OCI-LY3 (cell line): ENCODE measurements around the gene FOSL2.

ENCODE experiments used
- EZH2phosphoT487 ChIP-seq: fragments of 200-600 bp; shearing (Covaris generic); IDR thresholded peaks from 2 replicates; pipeline ENCODE4 v1.6.1; 2018; ENCODE audit warnings: antibody characterized with exemption, mixed run types, low read depth
- TF ChIP-seq, protein P1 (sequence below): fragments of 200-600, 300-600 bp; sonication (generic); IDR thresholded peaks from 2 replicates; pipeline ENCODE4 v1.5.1; 2014; ENCODE audit warnings: antibody characterized with exemption, low read length, low read depth

DNA sequence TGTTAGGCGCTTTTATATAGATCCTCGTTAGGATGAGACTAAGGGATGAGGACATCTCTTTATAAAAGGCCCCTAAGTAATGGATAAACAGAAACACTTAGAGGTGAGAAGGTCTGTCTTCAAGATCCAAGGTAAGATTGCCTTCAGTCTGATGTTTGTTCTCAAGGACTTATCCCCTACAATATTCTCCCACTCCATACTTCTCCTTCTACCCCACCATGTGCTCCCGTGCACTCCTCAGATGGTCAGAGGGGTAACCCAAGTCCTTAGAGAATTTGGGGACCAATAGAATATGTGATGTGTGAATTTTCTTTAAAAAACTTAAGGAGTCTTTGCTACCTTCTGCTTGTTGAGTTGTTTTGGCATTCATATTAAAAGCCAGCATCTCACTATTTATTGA, 23.1 kb downstream of the FOSL2 start:
- TF ChIP-seq, protein P1, sequence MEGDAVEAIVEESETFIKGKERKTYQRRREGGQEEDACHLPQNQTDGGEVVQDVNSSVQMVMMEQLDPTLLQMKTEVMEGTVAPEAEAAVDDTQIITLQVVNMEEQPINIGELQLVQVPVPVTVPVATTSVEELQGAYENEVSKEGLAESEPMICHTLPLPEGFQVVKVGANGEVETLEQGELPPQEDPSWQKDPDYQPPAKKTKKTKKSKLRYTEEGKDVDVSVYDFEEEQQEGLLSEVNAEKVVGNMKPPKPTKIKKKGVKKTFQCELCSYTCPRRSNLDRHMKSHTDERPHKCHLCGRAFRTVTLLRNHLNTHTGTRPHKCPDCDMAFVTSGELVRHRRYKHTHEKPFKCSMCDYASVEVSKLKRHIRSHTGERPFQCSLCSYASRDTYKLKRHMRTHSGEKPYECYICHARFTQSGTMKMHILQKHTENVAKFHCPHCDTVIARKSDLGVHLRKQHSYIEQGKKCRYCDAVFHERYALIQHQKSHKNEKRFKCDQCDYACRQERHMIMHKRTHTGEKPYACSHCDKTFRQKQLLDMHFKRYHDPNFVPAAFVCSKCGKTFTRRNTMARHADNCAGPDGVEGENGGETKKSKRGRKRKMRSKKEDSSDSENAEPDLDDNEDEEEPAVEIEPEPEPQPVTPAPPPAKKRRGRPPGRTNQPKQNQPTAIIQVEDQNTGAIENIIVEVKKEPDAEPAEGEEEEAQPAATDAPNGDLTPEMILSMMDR, result no peak
- no peak for TF ChIP-seq EZH2phosphoT487
